IPS DF 6.9 (cell line): ENCODE data around the gene RFLNA.

ENCODE experiments used
- DNase-seq: peaks from one replicate; pipeline ENCODE4 v3.0.0-alpha.2; 2013; ENCODE audit warnings: low read depth, low spot score
- H3K27ac ChIP-seq: one replicate; pipeline ENCODE4 v1.5.1; 2013; ENCODE audit warnings: low read length, control low read depth
- H3K27me3 ChIP-seq: 2 replicates; pipeline ENCODE4 v1.6.1; 2013; ENCODE audit warnings: mild to moderate bottlenecking, low read length; ENCODE audit not compliant: control insufficient read depth, insufficient read depth
- H3K36me3 ChIP-seq: 2 replicates; pipeline ENCODE4 v1.6.1; 2013; ENCODE audit warnings: low read length; ENCODE audit not compliant: control insufficient read depth, insufficient read depth
- H3K4me1 ChIP-seq: 2 replicates; pipeline ENCODE4 v1.6.1; 2013; ENCODE audit warnings: low read length; ENCODE audit not compliant: control insufficient read depth, insufficient read depth
- H3K4me3 ChIP-seq: 2 replicates; pipeline ENCODE4 v1.5.1; 2013; ENCODE audit warnings: mild to moderate bottlenecking, low read length
- H3K9me3 ChIP-seq: 2 replicates; pipeline ENCODE4 v1.6.1; 2013; ENCODE audit warnings: low read length, inconsistent platforms; ENCODE audit not compliant: control insufficient read depth, insufficient read depth
- WGBS: extraction: QIAGEN DNeasy Blood & Tissue Kit; methylation state at CpG from one replicate; pipeline ENCODE4 v1.1.7; 2013; ENCODE audit warnings: mixed read lengths, missing lambda C conversion rate; ENCODE audit not compliant: insufficient read length, insufficient coverage; 5-methylcytosine and 5-hydroxymethylcytosine counted together

The RFLNA gene

DNA sequence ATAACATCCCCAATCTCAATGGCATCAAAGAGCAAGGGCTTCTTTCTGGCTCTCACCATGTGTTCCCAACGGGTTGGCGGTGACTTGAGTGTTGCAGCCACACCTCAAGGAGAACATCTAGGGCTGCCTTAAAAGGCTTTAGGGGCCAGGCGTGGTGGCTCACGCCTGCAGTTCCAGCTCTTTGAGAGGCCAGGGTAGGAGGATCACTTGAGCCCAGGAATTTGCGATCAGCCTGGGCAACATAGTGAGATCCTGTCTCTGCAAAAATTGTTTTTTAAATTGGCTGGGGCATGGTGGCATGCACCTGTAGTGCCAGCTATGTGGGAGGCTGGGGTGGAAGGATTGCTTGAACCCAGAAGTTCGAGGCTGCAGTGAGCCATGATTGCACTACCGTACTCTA is 14.9 kb downstream of the RFLNA start:
- DNase-seq, result no peak
- no peaks in the 10 kb centered on the region for H3K9me3 ChIP-seq
- H3K27me3 ChIP-seq, result no peaks in the 10 kb centered on the region
- H3K4me1 ChIP-seq, result 0 out of 2 replicates have a peak, but pooled peaks cover 3% of the 10 kb centered on the region
- no peak overlapping the region for H3K27ac ChIP-seq
- H3K36me3 ChIP-seq, result peaks cover 3% of the 10 kb centered on the region; the same call in 1 of the 2 replicates
- no CpG with 5 or more reads among the region's 7 CpGs for WGBS
- no peak overlapping the region for H3K4me3 ChIP-seq

DNA sequence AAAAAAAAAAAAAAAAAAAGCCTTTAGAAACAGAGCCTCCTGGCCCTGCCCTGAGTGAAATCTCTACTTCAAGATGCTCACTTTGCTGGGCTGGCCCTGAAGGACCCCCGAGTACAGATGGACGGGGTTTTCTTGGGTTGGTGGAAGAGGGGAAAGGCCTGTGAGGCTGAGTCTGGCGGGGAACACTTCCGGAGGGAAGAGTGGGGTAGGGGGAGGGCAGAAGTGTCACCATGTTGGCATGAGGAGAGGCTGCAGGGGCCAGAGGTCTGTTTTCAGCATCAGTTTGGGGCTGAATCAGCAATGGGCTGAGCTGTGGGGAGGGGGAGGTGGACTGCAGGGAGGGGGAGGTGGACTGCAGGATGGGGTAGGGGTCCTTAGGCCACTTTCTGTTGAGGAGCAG is 15.3 kb downstream of the RFLNA start:
- H3K4me3 ChIP-seq, result no peak overlapping the region
- H3K4me1 ChIP-seq, result 0 out of 2 replicates have a peak, but pooled peaks cover 3% of the 10 kb centered on the region
- H3K27ac ChIP-seq, result no peak overlapping the region
- no CpG with 5 or more reads among the region's 4 CpGs for WGBS
- H3K9me3 ChIP-seq, result no peaks in the 10 kb centered on the region
- H3K27me3 ChIP-seq, result no peaks in the 10 kb centered on the region
- no peak for DNase-seq
- H3K36me3 ChIP-seq, result peaks cover 3% of the 10 kb centered on the region; the same call in 1 of the 2 replicates

- H3K36me3 ChIP-seq, result peaks cover 3% of the 10 kb centered on the region; the same call in 1 of the 2 replicates
- H3K27ac ChIP-seq, result no peak overlapping the region
- no CpG with 5 or more reads among the region's 3 CpGs for WGBS
- H3K9me3 ChIP-seq, result no peaks in the 10 kb centered on the region
- H3K27me3 ChIP-seq, result no peaks in the 10 kb centered on the region
- no peak overlapping the region for H3K4me3 ChIP-seq
- peaks cover 4% of the 10 kb centered on the region; the same call in 1 of the 2 replicates for H3K4me1 ChIP-seq
- DNase-seq, result no peak
These were observed 15.9 kb downstream of the RFLNA start for GRCh38 chr12:124310785-124311184.

DNA sequence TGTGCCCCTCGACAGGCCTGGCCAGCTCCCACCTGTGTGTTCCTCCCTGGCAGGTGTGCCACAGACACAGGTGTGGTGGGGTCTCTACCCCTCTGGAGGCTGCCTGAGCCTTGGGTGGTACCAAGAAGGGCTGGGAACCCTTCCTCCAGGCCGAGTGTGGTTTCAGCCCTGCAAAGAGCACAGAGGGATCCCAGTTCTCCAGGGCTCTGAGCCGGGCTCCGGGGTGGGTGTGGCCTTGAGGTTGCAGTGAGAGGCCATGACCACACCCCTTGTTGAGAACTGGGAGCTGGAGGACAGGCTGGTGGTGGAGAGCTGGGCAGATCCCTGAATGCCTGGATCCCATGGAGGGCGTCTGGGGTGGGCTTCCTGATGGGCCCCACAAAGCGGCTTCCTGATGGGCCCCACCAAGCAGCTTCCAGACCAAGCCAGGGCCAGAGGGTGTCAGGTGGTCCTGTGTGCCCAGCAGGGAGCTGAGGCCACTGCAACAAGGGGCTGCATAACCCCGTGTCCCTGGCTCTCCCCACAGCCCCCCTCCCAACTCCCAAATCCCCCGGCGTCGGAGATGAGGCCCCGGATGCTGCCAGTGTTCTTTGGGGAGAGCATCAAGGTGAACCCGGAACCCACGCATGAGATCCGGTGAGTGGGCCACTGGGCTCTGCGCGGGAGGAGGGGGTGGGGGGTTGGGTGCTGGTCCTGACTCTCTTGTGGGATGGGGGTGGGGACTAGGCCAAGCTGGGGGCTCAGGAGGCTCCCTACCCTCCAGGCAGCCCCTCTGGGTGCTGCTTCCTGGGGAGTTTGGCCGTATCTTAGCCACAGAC is 16.6 kb downstream of the RFLNA start:
- peaks cover 4% of the 10 kb centered on the region; the same call in 1 of the 2 replicates for H3K4me1 ChIP-seq
- no peak for DNase-seq
- no peak overlapping the region for H3K4me3 ChIP-seq
- H3K36me3 ChIP-seq, result peaks cover 3% of the 10 kb centered on the region; the same call in 1 of the 2 replicates
- H3K27me3 ChIP-seq, result no peaks in the 10 kb centered on the region
- no peak overlapping the region for H3K27ac ChIP-seq
- H3K9me3 ChIP-seq, result no peaks in the 10 kb centered on the region
- no CpG with 5 or more reads among the region's 17 CpGs for WGBS

DNA sequence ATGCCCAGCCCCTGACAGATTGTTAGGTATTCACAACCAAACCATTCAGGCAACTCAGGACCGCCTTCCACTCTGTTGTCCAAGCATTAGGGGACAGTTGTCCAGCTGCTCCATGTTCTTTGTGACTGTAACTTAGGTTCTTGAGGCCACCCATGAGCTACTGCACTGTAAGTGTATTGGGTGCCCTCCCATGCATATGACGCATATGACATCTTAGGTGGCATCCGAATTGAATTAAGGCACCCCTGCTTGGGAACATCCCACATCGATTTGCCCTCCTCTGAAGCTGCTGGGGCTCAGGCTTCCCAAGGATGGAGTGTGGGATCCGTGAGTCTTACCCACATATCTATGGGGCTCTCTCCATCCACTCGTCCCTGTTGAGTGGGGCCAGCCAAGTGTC is 17.7 kb downstream of the RFLNA start:
- H3K27me3 ChIP-seq, result no peaks in the 10 kb centered on the region
- H3K27ac ChIP-seq, result no peak overlapping the region
- DNase-seq, result no peak
- no peak overlapping the region for H3K4me3 ChIP-seq
- peaks cover 4% of the 10 kb centered on the region; the same call in 1 of the 2 replicates for H3K4me1 ChIP-seq
- WGBS, result no CpG with 5 or more reads among the region's 6 CpGs
- no peaks in the 10 kb centered on the region for H3K9me3 ChIP-seq
- H3K36me3 ChIP-seq, result peaks cover 3% of the 10 kb centered on the region; the same call in 1 of the 2 replicates

GRCh38 chr12:124314207-124314606 is 19.3 kb downstream of the RFLNA start:
- Histone ChIP-seq H3K4me3 (no peak overlapping the region), H3K27ac (no peak overlapping the region), H3K36me3 (peaks cover 3% of the 10 kb centered on the region; the same call in 1 of the 2 replicates), H3K9me3 (no peaks in the 10 kb centered on the region), H3K27me3 (no peaks in the 10 kb centered on the region), H3K4me1 (peaks cover 11% of the 10 kb centered on the region)
- WGBS, result no CpG with 5 or more reads among the region's 30 CpGs
- no peak for DNase-seq

- Histone ChIP-seq H3K4me3 (no peak overlapping the region), H3K9me3 (no peaks in the 10 kb centered on the region), H3K27me3 (no peaks in the 10 kb centered on the region), H3K27ac (no peak overlapping the region), H3K4me1 (peaks cover 11% of the 10 kb centered on the region), H3K36me3 (peaks cover 3% of the 10 kb centered on the region; the same call in 1 of the 2 replicates)
- DNase-seq, result no peak
- WGBS, result no CpG with 5 or more reads among the region's 9 CpGs
These were observed 19.9 kb downstream of the RFLNA start for GRCh38 chr12:124314766-124315165.

GRCh38 chr12:124315372-124316044 is 20.6 kb downstream of the RFLNA start:
- H3K27ac ChIP-seq, result no peak overlapping the region
- H3K9me3 ChIP-seq, result no peaks in the 10 kb centered on the region
- DNase-seq, result no peak
- H3K4me1 ChIP-seq, result peaks cover 11% of the 10 kb centered on the region
- H3K27me3 ChIP-seq, result no peaks in the 10 kb centered on the region
- H3K36me3 ChIP-seq, result peaks cover 3% of the 10 kb centered on the region; the same call in 1 of the 2 replicates
- WGBS, result no CpG with 5 or more reads among the region's 17 CpGs
- H3K4me3 ChIP-seq, result no peak overlapping the region

GRCh38 chr12:124316257-124316900 is 21.5 kb downstream of the RFLNA start:
- Histone ChIP-seq H3K4me3 (no peak overlapping the region), H3K9me3 (no peaks in the 10 kb centered on the region), H3K27me3 (no peaks in the 10 kb centered on the region), H3K36me3 (peaks cover 3% of the 10 kb centered on the region; the same call in 1 of the 2 replicates), H3K27ac (no peak overlapping the region), H3K4me1 (peaks cover 9% of the 10 kb centered on the region)
- DNase-seq, result no peak
- WGBS, result no CpG with 5 or more reads among the region's 12 CpGs

DNA sequence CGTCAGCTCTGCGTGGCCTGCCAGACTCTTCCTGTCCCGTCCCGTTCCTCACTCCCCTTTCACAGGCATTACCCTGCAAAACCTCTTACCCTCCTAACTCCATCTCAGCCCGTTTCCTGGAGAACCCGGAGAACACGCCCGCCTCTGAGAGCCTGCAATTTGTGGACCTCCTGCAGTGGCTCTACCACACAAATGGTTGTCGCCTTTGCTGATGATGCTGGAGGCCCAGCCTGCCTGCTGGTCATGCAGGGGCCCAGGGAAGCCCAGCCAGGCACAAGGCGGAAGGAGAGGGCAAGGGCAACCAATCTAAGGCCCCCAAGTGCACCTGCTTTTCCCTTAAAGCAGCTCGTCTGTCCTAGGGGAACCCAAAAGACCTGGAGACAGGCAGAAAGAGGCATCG is 22.5 kb downstream of the RFLNA start:
- no CpG with 5 or more reads among the region's 12 CpGs for WGBS

More for the DNA sequence above, 22.5 kb downstream of the RFLNA start:
- peaks cover 3% of the 10 kb centered on the region; the same call in 1 of the 2 replicates for H3K36me3 ChIP-seq
- H3K27me3 ChIP-seq, result no peaks in the 10 kb centered on the region
- H3K4me1 ChIP-seq, result peaks cover 9% of the 10 kb centered on the region
- no peaks in the 10 kb centered on the region for H3K9me3 ChIP-seq
- H3K27ac ChIP-seq, result no peak overlapping the region
- H3K4me3 ChIP-seq, result no peak overlapping the region
- DNase-seq, result no peak
